Mononuclear cell (primary cell): Measurements from ENCODE around the gene CDK5R1. TPM values are rescaled to one million over a fixed set of nuclear protein-coding genes. Genes with fewer than 3 reads are reported as not detected.
"Not testable (repeated sequence)": the region's sequence is repeated elsewhere in the genome, so short reads cannot be mapped to it uniquely, and the experiment has no call there.

Experiments
- H3K27me3 ChIP-seq: 2 replicates; pipeline ENCODE4 v1.6.0; 2011; ENCODE audit warnings: low read length, control low read depth; ENCODE audit not compliant: insufficient read depth
- H3K4me1 ChIP-seq: 2 replicates; pipeline ENCODE4 v1.5.1; 2011; ENCODE audit warnings: mild to moderate bottlenecking, low read length, control low read depth; ENCODE audit not compliant: insufficient read depth
- H3K4me3 ChIP-seq: 2 replicates; pipeline ENCODE4 v1.5.1; 2011; ENCODE audit warnings: mild to moderate bottlenecking, low read length, moderate library complexity
- H3K9me3 ChIP-seq: 2 replicates; pipeline ENCODE4 v1.5.1; 2011; ENCODE audit warnings: low read depth, mild to moderate bottlenecking, control low read depth, low read length
- total RNA-seq: library from RNA; depleted of rRNA; stranded (reverse); fragments of >200 nt; gene quantifications from one replicate; pipeline ENCODE4 v1.2.3, GENCODE V29; 2012

Gene CDK5R1
- total RNA-seq, 1 donor: 16.8 TPM

GRCh38 chr17:32514606-32515005 is 27.8 kb downstream of the CDK5R1 start:
- peaks cover 43% of the 10 kb centered on the region for H3K4me1 ChIP-seq
- H3K27me3 ChIP-seq: peaks cover 10% of the 10 kb centered on the region
- H3K4me3 ChIP-seq: no peak overlapping the region
- H3K9me3 ChIP-seq: no peaks in the 10 kb centered on the region

GRCh38 chr17:32515677-32516383 is 29.0 kb downstream of the CDK5R1 start:
- H3K4me3 ChIP-seq: no peak overlapping the region
- peaks cover 55% of the 10 kb centered on the region for H3K4me1 ChIP-seq
- H3K27me3 ChIP-seq: peaks cover 23% of the 10 kb centered on the region
- H3K9me3 ChIP-seq: no peaks in the 10 kb centered on the region

GRCh38 chr17:32516450-32516849 is 29.7 kb downstream of the CDK5R1 start:
- H3K9me3 ChIP-seq: no peaks in the 10 kb centered on the region
- H3K4me1 ChIP-seq: peaks cover 61% of the 10 kb centered on the region
- peaks cover 28% of the 10 kb centered on the region for H3K27me3 ChIP-seq
- no peak overlapping the region for H3K4me3 ChIP-seq

GRCh38 chr17:32516940-32517701 is 30.3 kb downstream of the CDK5R1 start:
- H3K4me3 ChIP-seq: no peak overlapping the region
- H3K4me1 ChIP-seq: peaks cover 63% of the 10 kb centered on the region
- H3K9me3 ChIP-seq: no peaks in the 10 kb centered on the region
- H3K27me3 ChIP-seq: peaks cover 28% of the 10 kb centered on the region

- no peak overlapping the region for H3K4me3 ChIP-seq
- H3K9me3 ChIP-seq: no peaks in the 10 kb centered on the region
- H3K4me1 ChIP-seq: peaks cover 72% of the 10 kb centered on the region
- H3K27me3 ChIP-seq: peaks cover 28% of the 10 kb centered on the region
Measured at GRCh38 chr17:32517982-32518381, 31.2 kb downstream of the CDK5R1 start.

GRCh38 chr17:32518646-32519227 is 31.9 kb downstream of the CDK5R1 start:
- Histone ChIP-seq H3K4me1 (peaks cover 79% of the 10 kb centered on the region), H3K27me3 (peaks cover 28% of the 10 kb centered on the region), H3K4me3 (no peak overlapping the region)

GRCh38 chr17:32519228-32520103 is 32.7 kb downstream of the CDK5R1 start:
- Histone ChIP-seq H3K4me1 (peaks cover 82% of the 10 kb centered on the region), H3K9me3 (no peaks in the 10 kb centered on the region), H3K4me3 (peak overlapping the region; percentile 20), H3K27me3 (peaks cover 28% of the 10 kb centered on the region)

More at GRCh38 chr17:32518646-32519227, 31.9 kb downstream of the CDK5R1 start:
- H3K9me3 ChIP-seq: no peaks in the 10 kb centered on the region

GRCh38 chr17:32520104-32520701 is 33.4 kb downstream of the CDK5R1 start:
- H3K9me3 ChIP-seq: no peaks in the 10 kb centered on the region
- H3K4me3 ChIP-seq: no peak overlapping the region
- H3K27me3 ChIP-seq: peaks cover 28% of the 10 kb centered on the region
- peaks cover 77% of the 10 kb centered on the region for H3K4me1 ChIP-seq

GRCh38 chr17:32520737-32521404 is 34.1 kb downstream of the CDK5R1 start:
- Histone ChIP-seq H3K27me3 (peaks cover 28% of the 10 kb centered on the region), H3K9me3 (no peaks in the 10 kb centered on the region), H3K4me3 (no peak overlapping the region), H3K4me1 (peaks cover 74% of the 10 kb centered on the region)

GRCh38 chr17:32523017-32523680 is 36.4 kb downstream of the CDK5R1 start:
- Histone ChIP-seq H3K9me3 (no peaks in the 10 kb centered on the region), H3K4me1 (peaks cover 53% of the 10 kb centered on the region), H3K4me3 (no peak overlapping the region), H3K27me3 (peaks cover 26% of the 10 kb centered on the region)

- Histone ChIP-seq H3K9me3 (no peaks in the 10 kb centered on the region), H3K4me3 (no peak overlapping the region), H3K27me3 (peaks cover 19% of the 10 kb centered on the region), H3K4me1 (peaks cover 51% of the 10 kb centered on the region)
Measured at GRCh38 chr17:32523827-32524552, 37.2 kb downstream of the CDK5R1 start.

- Histone ChIP-seq H3K27me3 (peaks cover 18% of the 10 kb centered on the region), H3K4me1 (peaks cover 48% of the 10 kb centered on the region)
- H3K4me3 ChIP-seq: not testable (repeated sequence)
Measured at GRCh38 chr17:32524553-32524880, 37.7 kb downstream of the CDK5R1 start.

GRCh38 chr17:32525122-32525521 is 38.3 kb downstream of the CDK5R1 start:
- Histone ChIP-seq H3K9me3 (no peaks in the 10 kb centered on the region), H3K4me3 (no peak overlapping the region), H3K4me1 (peaks cover 42% of the 10 kb centered on the region), H3K27me3 (peaks cover 12% of the 10 kb centered on the region)

More at GRCh38 chr17:32524553-32524880, 37.7 kb downstream of the CDK5R1 start:
- H3K9me3 ChIP-seq: not testable (repeated sequence)
